Neuronal stem cell (in vitro differentiated cells): ENCODE measurements around the gene PLEKHG3.

ENCODE experiments used
- DNase-seq: peaks from one replicate; pipeline ENCODE4 v3.0.0-alpha.2; 2013; ENCODE audit warnings: low spot score
- H2AFZ ChIP-seq: one replicate; pipeline ENCODE4 v1.6.1; 2013; ENCODE audit warnings: mild to moderate bottlenecking, low read length, inconsistent platforms
- H2AK5ac ChIP-seq: 2 replicates; pipeline ENCODE4 v1.6.1; 2013; ENCODE audit warnings: low read depth, mild to moderate bottlenecking, inconsistent platforms, low read length, moderate library complexity, mixed read lengths
- H2BK120ac ChIP-seq: 2 replicates; pipeline ENCODE4 v1.6.1; 2013; ENCODE audit warnings: low read depth, mild to moderate bottlenecking, inconsistent platforms, low read length, moderate library complexity, mixed read lengths
- H2BK12ac ChIP-seq: one replicate; pipeline ENCODE4 v1.6.1; 2013; ENCODE audit warnings: low read length, inconsistent platforms
- H2BK15ac ChIP-seq: 2 replicates; pipeline ENCODE4 v1.6.1; 2013; ENCODE audit warnings: mild to moderate bottlenecking, low read length, inconsistent platforms, mixed read lengths
- H2BK5ac ChIP-seq: one replicate; pipeline ENCODE4 v1.6.1; 2013; ENCODE audit warnings: inconsistent platforms, mild to moderate bottlenecking, low read length, moderate library complexity
- H3K14ac ChIP-seq: one replicate; pipeline ENCODE4 v1.6.1; 2013; ENCODE audit warnings: low read length, inconsistent platforms
- H3K18ac ChIP-seq: 2 replicates; pipeline ENCODE4 v1.6.1; 2013; ENCODE audit warnings: low read length, inconsistent platforms
- H3K23ac ChIP-seq: 2 replicates; pipeline ENCODE4 v1.6.1; 2013; ENCODE audit warnings: low read depth, mild to moderate bottlenecking, mixed read lengths, low read length, inconsistent platforms; ENCODE audit not compliant: poor library complexity
- H3K27ac ChIP-seq: replicated peaks from 3 replicates; pipeline ENCODE4 v1.5.1; 2013; ENCODE audit warnings: low read length, inconsistent platforms
- H3K27me3 ChIP-seq, 3 experiments: 2 replicates each; pipeline ENCODE4 v1.6.1; 2013; ENCODE audit warnings: low read length in 3 of 3, mild to moderate bottlenecking in 2 of 3, inconsistent platforms in 1 of 3, low read depth in 1 of 3, mixed read lengths in 1 of 3, moderate library complexity in 1 of 3; ENCODE audit not compliant: control insufficient read depth in 3 of 3, insufficient read depth in 3 of 3
- H3K36me3 ChIP-seq, 2 donors: replicated peaks in 1 of 2; 2 replicates each; pipeline ENCODE4 v1.6.1; 2013; ENCODE audit warnings: low read length in 2 of 2; ENCODE audit not compliant: control insufficient read depth in 2 of 2, insufficient read depth in 2 of 2
- H3K4ac ChIP-seq: 2 replicates; pipeline ENCODE4 v1.6.1; 2013; ENCODE audit warnings: inconsistent platforms, mild to moderate bottlenecking, low read length, moderate library complexity
- H3K4me1 ChIP-seq, 2 donors: 1 replicate in 1 of 2; 2 replicates in 1 of 2; pipeline ENCODE4 v1.6.1; 2013; ENCODE audit warnings: low read length in 2 of 2, low read depth in 1 of 2; ENCODE audit not compliant: control insufficient read depth in 2 of 2, insufficient read depth in 1 of 2
- H3K4me2 ChIP-seq: one replicate; pipeline ENCODE4 v1.6.1; 2013; ENCODE audit warnings: mild to moderate bottlenecking, low read length, inconsistent platforms; ENCODE audit not compliant: insufficient read depth, poor library complexity, severe bottlenecking
- H3K4me3 ChIP-seq, 2 donors: 2 replicates each; pipeline ENCODE4 v1.5.1; 2013; ENCODE audit warnings: low read length in 2 of 2, mild to moderate bottlenecking in 2 of 2, inconsistent platforms in 1 of 2, moderate library complexity in 1 of 2
- H3K79me1 ChIP-seq: one replicate; pipeline ENCODE4 v1.6.1; 2013; ENCODE audit warnings: low read depth, mild to moderate bottlenecking, inconsistent platforms, low read length, moderate library complexity
- H3K9ac ChIP-seq: one replicate; pipeline ENCODE4 v1.6.1; 2013; ENCODE audit warnings: mild to moderate bottlenecking, low read depth, low read length, inconsistent platforms; ENCODE audit not compliant: poor library complexity
- H3K9me3 ChIP-seq, 2 donors: replicated peaks in 1 of 2; 2 replicates each; pipeline versions ENCODE3 to v1.6.1; 2013; ENCODE audit warnings: low read length in 2 of 2, mild to moderate bottlenecking in 2 of 2, inconsistent platforms in 1 of 2, low read depth in 1 of 2, mixed read lengths in 1 of 2, moderate library complexity in 1 of 2; ENCODE audit not compliant: control insufficient read depth in 2 of 2, insufficient read depth in 1 of 2
- H4K8ac ChIP-seq: one replicate; pipeline ENCODE4 v1.6.1; 2013; ENCODE audit warnings: low read depth, mild to moderate bottlenecking, inconsistent platforms, low read length, moderate library complexity
- H4K91ac ChIP-seq: one replicate; pipeline ENCODE4 v1.6.1; 2013; ENCODE audit warnings: low read length, low read depth, mild to moderate bottlenecking, inconsistent platforms; ENCODE audit not compliant: poor library complexity
- WGBS, 2 donors: extraction: QIAGEN DNeasy Blood & Tissue Kit; methylation state at CpG; one replicate each; pipeline ENCODE4 v1.1.7; 2013; ENCODE audit warnings: missing lambda C conversion rate in 2 of 2, mixed read lengths in 1 of 2; ENCODE audit not compliant: insufficient read length in 2 of 2, insufficient replicate concordance in 1 of 2; ENCODE audit errors: extremely low coverage in 2 of 2; 5-methylcytosine and 5-hydroxymethylcytosine counted together

The PLEKHG3 gene

DNA sequence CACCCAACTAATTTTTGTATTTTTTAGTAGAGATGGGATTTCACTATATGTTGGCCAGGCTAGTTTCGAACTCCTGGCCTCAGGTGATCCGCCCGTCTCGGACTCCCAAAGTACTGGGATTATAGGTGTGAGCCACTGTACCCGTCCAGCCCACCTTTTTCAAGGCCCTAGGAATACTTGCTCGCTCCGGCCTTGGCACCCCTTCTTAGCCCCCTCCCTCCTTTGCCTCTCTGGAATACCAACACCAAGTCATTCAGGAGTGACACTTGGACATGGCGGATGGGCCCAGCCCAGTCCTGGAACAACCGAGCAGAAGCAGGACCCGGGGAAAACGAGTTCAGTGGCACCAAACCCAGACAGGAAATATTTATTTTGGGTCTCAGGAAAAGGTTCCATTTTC is 29.1 kb downstream of the PLEKHG3 start:
- Histone ChIP-seq H3K27me3 (no peaks in the 10 kb centered on the region), H2BK5ac (no peak overlapping the region), H2AK5ac (no peak overlapping the region), H3K23ac (no peak overlapping the region), H3K4me3 (no peak overlapping the region), H4K8ac (no peak overlapping the region), H3K4me1 (peaks cover 4 to 19% of the 10 kb centered on the region in 2 donors), H4K91ac (no peak overlapping the region), H3K27ac (no peak overlapping the region), H3K9me3 (no peaks in the 10 kb centered on the region), H3K14ac (no peak overlapping the region), H3K18ac (no peak overlapping the region), H2AFZ (no peak overlapping the region), H3K9ac (no peak overlapping the region), H3K4ac (no peak overlapping the region), H2BK120ac (no peak overlapping the region), H2BK15ac (no peak overlapping the region), H3K79me1 (peaks cover 38% of the 10 kb centered on the region), H2BK12ac (no peak overlapping the region), H3K36me3 (peaks cover 63% of the 10 kb centered on the region in 2 donors), H3K4me2 (no peak overlapping the region)
- no CpG with 5 or more reads among the region's 11 CpGs for WGBS, 2 donors
- no peak for DNase-seq

- H2BK12ac ChIP-seq: no peak overlapping the region
- H3K14ac ChIP-seq: no peak overlapping the region
- no peak overlapping the region for H2BK120ac ChIP-seq
- no peak overlapping the region for H2AK5ac ChIP-seq
- no peak overlapping the region for H2AFZ ChIP-seq
- peaks cover 4 to 18% of the 10 kb centered on the region in 2 donors for H3K4me1 ChIP-seq
- H3K4ac ChIP-seq: no peak overlapping the region
- WGBS, 2 donors: no CpG with 5 or more reads among the region's 1 CpG
- H2BK5ac ChIP-seq: no peak overlapping the region
- H3K27ac ChIP-seq: no peak overlapping the region
- peaks cover 33% of the 10 kb centered on the region for H3K79me1 ChIP-seq
- DNase-seq: no peak
- no peak overlapping the region for H3K23ac ChIP-seq
- H4K8ac ChIP-seq: no peak overlapping the region
- H4K91ac ChIP-seq: no peak overlapping the region
- H3K9ac ChIP-seq: no peak overlapping the region
- no peak overlapping the region for H3K4me2 ChIP-seq
- H3K4me3 ChIP-seq: no peak overlapping the region
- H3K18ac ChIP-seq: no peak overlapping the region
- no peaks in the 10 kb centered on the region for H3K27me3 ChIP-seq
- H2BK15ac ChIP-seq: no peak overlapping the region
- peaks cover 60 to 63% of the 10 kb centered on the region in 2 donors for H3K36me3 ChIP-seq
- H3K9me3 ChIP-seq: no peaks in the 10 kb centered on the region
These were observed 29.7 kb downstream of the PLEKHG3 start for GRCh38 chr14:64733899-64734298.

- Histone ChIP-seq H3K9me3 (no peaks in the 10 kb centered on the region), H2AK5ac (no peak overlapping the region), H3K4me3 (no peak overlapping the region), H3K79me1 (peaks cover 25% of the 10 kb centered on the region), H3K27me3 (no peaks in the 10 kb centered on the region), H3K4me2 (no peak overlapping the region), H2BK5ac (no peak overlapping the region), H4K8ac (no peak overlapping the region), H3K27ac (no peak overlapping the region), H3K23ac (no peak overlapping the region), H3K18ac (no peak overlapping the region), H2BK15ac (no peak overlapping the region), H2BK12ac (no peak overlapping the region), H3K14ac (no peak overlapping the region), H3K4me1 (peaks cover 4 to 10% of the 10 kb centered on the region in 2 donors), H2AFZ (no peak overlapping the region), H3K9ac (no peak overlapping the region), H3K4ac (no peak overlapping the region), H3K36me3 (peaks cover 61% of the 10 kb centered on the region in 2 donors), H2BK120ac (no peak overlapping the region), H4K91ac (no peak overlapping the region)
- DNase-seq: no peak
- WGBS, 2 donors: no CpG with 5 or more reads among the region's 6 CpGs
These were observed 30.8 kb downstream of the PLEKHG3 start for GRCh38 chr14:64734990-64735389.

DNA sequence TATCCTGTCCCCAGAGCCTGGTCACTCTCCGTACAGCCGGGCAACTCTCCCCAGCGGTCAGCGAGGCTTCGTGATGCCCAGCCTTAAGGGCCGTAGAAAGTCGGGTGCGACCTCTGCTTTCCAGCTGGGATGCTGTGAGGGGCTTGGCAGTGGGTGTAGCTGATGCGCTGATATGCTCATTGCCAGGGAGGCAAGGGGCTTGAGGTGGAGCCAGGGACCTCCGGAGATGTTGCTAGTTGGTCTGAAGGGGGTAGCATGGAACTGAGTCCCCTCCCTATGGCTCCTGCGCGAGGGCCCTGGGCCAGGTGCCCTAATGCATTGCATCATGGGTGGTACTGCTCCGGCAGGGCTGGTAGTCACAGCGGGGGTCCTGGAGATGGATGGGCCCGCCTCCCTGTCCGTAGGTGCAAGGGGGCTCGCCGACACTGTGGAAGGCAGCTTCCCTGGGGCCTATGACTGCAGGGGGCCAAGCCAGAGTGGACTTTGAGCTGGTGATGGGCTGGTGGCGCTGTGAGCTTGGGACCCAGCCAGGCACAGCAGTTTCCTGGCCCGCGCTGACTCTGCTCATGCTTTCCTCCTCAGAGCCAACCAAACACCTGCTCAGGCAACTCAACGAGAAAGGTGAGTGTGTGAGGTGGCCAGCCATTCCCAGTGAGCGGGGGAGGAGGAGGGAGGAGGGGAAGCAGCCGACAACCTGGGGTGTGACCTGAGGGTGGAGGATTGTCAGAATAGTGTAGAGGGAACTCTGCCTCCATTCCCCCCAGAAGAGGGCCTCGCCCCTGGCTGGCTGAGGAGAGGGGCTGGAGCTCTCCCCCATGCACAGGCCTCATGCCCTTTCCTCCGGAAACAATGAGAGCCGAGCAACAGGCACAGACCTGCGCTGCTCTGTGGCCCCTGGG is 32.3 kb downstream of the PLEKHG3 start:
- no peaks in the 10 kb centered on the region for H3K27me3 ChIP-seq
- H3K14ac ChIP-seq: peak overlapping the region; percentile 9
- H4K91ac ChIP-seq: no peak overlapping the region
- H3K27ac ChIP-seq: no peak overlapping the region
- peaks cover 4 to 10% of the 10 kb centered on the region in 2 donors for H3K4me1 ChIP-seq
- peaks cover 61 to 64% of the 10 kb centered on the region in 2 donors for H3K36me3 ChIP-seq
- no peak for DNase-seq
- H3K9ac ChIP-seq: peak overlapping the region; percentile 82
- no CpG with 5 or more reads among the region's 28 CpGs for WGBS, 2 donors
- peak overlapping the region; percentile 51 for H2AK5ac ChIP-seq
- no peak overlapping the region for H4K8ac ChIP-seq
- no peak overlapping the region for H3K4ac ChIP-seq
- H2AFZ ChIP-seq: no peak overlapping the region
- H2BK15ac ChIP-seq: no peak overlapping the region
- H3K4me2 ChIP-seq: no peak overlapping the region
- peak overlapping the region; percentile 40 for H3K23ac ChIP-seq
- H3K18ac ChIP-seq: peak overlapping the region; percentile 31
- H3K9me3 ChIP-seq: no peaks in the 10 kb centered on the region
- no peak overlapping the region for H3K4me3 ChIP-seq
- H2BK120ac ChIP-seq: no peak overlapping the region
- H2BK5ac ChIP-seq: no peak overlapping the region
- H3K79me1 ChIP-seq: peaks cover 25% of the 10 kb centered on the region
- H2BK12ac ChIP-seq: peak overlapping the region; percentile 14
